ENCODE results near the gene RIPOR2. TPM values are rescaled to one million over a fixed set of nuclear protein-coding genes. Genes with fewer than 3 reads are reported as not detected.

The RIPOR2 gene
- total RNA-seq, 2 experiments from 2014 or later, result 18.0 to 28.9 TPM

- ChIA-PET CTCF (ENCODE audit: unreplicated experiment) (no interaction called here), POLR2A (interaction anchor here (0.7 to 2.6 kb wide), 4 partner anchors 12 to 462 kb away, joined by 3 to 7 read pairs (median 5); no protein-coding TSS in a partner anchor)
- Histone ChIP-seq H3K9me2 (ENCODE audit: insufficient read depth, low read length) (no peaks in the 10 kb centered on the region), H3K4me3 (ENCODE audit: low read depth, low read length, poor library complexity, severe bottlenecking) (no peak overlapping the region), H3K79me2 (ENCODE audit: insufficient read depth, low read depth, low read length) (no peaks in the 10 kb centered on the region), H3K9me3 (ENCODE audit: low read length) (no peaks in the 10 kb centered on the region), H3K36me3 (ENCODE audit: insufficient read depth, low read length) (no peaks in the 10 kb centered on the region), H3K27ac (ENCODE audit: low read depth, low read length, poor library complexity, severe bottlenecking) (no peak overlapping the region), H3K4me2 (ENCODE audit: low read length) (no peak overlapping the region), H2AFZ (ENCODE audit: low read length) (no peak overlapping the region), H4K20me1 (ENCODE audit: insufficient read depth, low read length) (no peaks in the 10 kb centered on the region), H3K4me1 (ENCODE audit: insufficient read depth, low read length, poor library complexity, severe bottlenecking) (no peaks in the 10 kb centered on the region)
- BruUV-seq (replicated peaks), result no TSS peak
- TF ChIP-seq EZH2phosphoT487 (IDR thresholded peaks at IDR 0.05; ENCODE audit: borderline replicate concordance, low read depth, low read length), result no peak
- TF ChIP-seq CTCF (conservative IDR thresholded peaks at IDR 0.05; ENCODE audit: low read length), result no peak
- intact Hi-C loops (cut with micrococcal nuclease; ENCODE audit: unreplicated experiment), result no loop called here
- DNase-seq (ENCODE audit: low spot score), result no peak
These were observed 43.4 kb upstream of the RIPOR2 start for GRCh38 chr6:24979176-24979575.

- no peaks in the 10 kb centered on the region for H3K9me3 ChIP-seq (ENCODE audit: low read length)
- no peaks in the 10 kb centered on the region for H3K9me2 ChIP-seq (ENCODE audit: insufficient read depth, low read length)
- no peaks in the 10 kb centered on the region for H4K20me1 ChIP-seq (ENCODE audit: insufficient read depth, low read length)
- BruUV-seq (replicated peaks), result no TSS peak
- no peak overlapping the region for H3K27ac ChIP-seq (ENCODE audit: low read depth, low read length, poor library complexity, severe bottlenecking)
- intact Hi-C loops (cut with micrococcal nuclease; ENCODE audit: unreplicated experiment), result no loop called here
- ChIA-PET CTCF (ENCODE audit: unreplicated experiment) (no interaction called here), POLR2A (interaction anchor here (0.6 to 1.1 kb wide), 5 partner anchors 12 to 1036 kb away, joined by 3 to 5 read pairs (median 3); no protein-coding TSS in a partner anchor)
- DNase-seq (ENCODE audit: low spot score), result no peak
- H3K79me2 ChIP-seq (ENCODE audit: insufficient read depth, low read depth, low read length), result no peaks in the 10 kb centered on the region
- no peak overlapping the region for H3K4me3 ChIP-seq (ENCODE audit: low read depth, low read length, poor library complexity, severe bottlenecking)
- H3K36me3 ChIP-seq (ENCODE audit: insufficient read depth, low read length), result no peaks in the 10 kb centered on the region
- H3K4me1 ChIP-seq (ENCODE audit: insufficient read depth, low read length, poor library complexity, severe bottlenecking), result no peaks in the 10 kb centered on the region
- no peak overlapping the region for H3K4me2 ChIP-seq (ENCODE audit: low read length)
- no peak for TF ChIP-seq CTCF (conservative IDR thresholded peaks at IDR 0.05; ENCODE audit: low read length)
- TF ChIP-seq EZH2phosphoT487 (IDR thresholded peaks at IDR 0.05; ENCODE audit: borderline replicate concordance, low read depth, low read length), result no peak
- no peak overlapping the region for H2AFZ ChIP-seq (ENCODE audit: low read length)
These were observed 38.7 kb upstream of the RIPOR2 start for GRCh38 chr6:24974182-24975171.

Measured in OCI-LY7 (cell line).